Urinary bladder (tissue), 4 donors: ENCODE results near the gene PTCRA. TPM values are rescaled to one million over a fixed set of nuclear protein-coding genes. Genes with fewer than 3 reads are reported as not detected.

ENCODE experiments used
- DNase-seq: peaks from one replicate; pipeline ENCODE4 v3.0.0-alpha.2; 2015; ENCODE audit errors: extremely low spot score
- H3K27ac ChIP-seq: one replicate; pipeline ENCODE4 v1.5.1; 2013; ENCODE audit warnings: low read depth, mild to moderate bottlenecking, moderate library complexity
- H3K36me3 ChIP-seq: one replicate; pipeline ENCODE4 v1.6.1; 2013; ENCODE audit warnings: mild to moderate bottlenecking, moderate library complexity; ENCODE audit not compliant: insufficient read depth
- H3K4me1 ChIP-seq: one replicate; pipeline ENCODE4 v1.6.1; 2013; ENCODE audit warnings: mild to moderate bottlenecking, moderate library complexity; ENCODE audit not compliant: insufficient read depth
- H3K4me3 ChIP-seq: one replicate; pipeline ENCODE4 v1.5.1; 2013; ENCODE audit warnings: low read depth, low read length
- WGBS: extraction: QIAGEN DNeasy Blood & Tissue Kit; methylation state at CpG from one replicate; pipeline ENCODE4 v1.1.7; 2013; 5-methylcytosine and 5-hydroxymethylcytosine counted together
- polyA plus RNA-seq: library from polyadenylated mRNA; stranded (reverse); fragments of 200-250 nt; gene quantifications from one replicate; pipeline ENCODE4 v1.2.3, GENCODE V29; 2013
- total RNA-seq: library from RNA; depleted of rRNA; stranded (reverse); fragments of >200 nt; gene quantifications from one replicate; pipeline ENCODE4 v1.2.3, GENCODE V29; 2014
- donor health status: healthy with polysubstance abuse.
- donor health status: healthy.

PTCRA gene
- total and polyA plus RNA-seq, 2 donors, result not detected

DNA sequence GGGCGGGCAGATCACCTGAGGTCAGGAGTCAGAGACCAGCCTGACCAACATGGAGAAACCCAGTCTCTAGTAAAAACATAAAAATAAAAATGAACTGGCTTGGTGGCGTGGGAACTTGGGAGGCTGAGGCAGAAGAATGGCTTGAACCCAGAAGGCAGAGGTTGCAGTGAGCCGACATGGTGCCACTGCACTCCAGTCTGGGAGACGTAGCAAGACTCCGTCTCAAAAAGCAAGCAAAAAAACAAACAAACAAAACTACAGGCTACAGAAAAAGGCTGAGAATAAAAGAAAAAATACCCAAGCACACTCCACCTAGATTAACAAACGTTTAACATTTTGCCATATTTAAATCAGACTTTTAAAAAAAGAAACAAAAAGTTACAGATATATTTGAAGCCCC lies 5.9 kb downstream of the PTCRA start:
- WGBS, result 77% methylated on average over 6 of the region's 6 CpGs
- H3K4me1 ChIP-seq, result no peaks in the 10 kb centered on the region
- DNase-seq, result no peak
- H3K27ac ChIP-seq, result no peak overlapping the region
- H3K4me3 ChIP-seq, result no peak overlapping the region
- no peaks in the 10 kb centered on the region for H3K36me3 ChIP-seq

DNA sequence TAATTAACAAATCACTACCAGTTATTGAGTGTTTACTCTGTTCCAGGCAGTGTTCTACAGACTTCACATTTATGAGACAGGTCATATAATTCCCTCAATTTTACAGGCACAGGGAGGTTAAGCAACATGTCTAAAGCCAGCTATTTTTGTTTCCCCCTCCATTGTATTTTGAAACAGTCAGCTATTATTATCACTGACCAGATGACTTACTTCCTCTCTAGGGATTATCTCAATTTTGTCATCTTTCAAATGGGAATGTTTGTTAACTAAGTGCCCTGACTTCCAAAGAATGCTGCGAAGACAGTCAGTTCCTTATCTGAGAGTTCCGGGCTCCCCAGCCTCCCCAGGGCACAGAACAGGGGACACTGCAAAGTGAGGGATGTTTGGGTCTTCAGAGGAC lies 7.8 kb downstream of the PTCRA start:
- WGBS, result 61% methylated on average over 2 of the region's 2 CpGs
- H3K27ac ChIP-seq, result no peak overlapping the region
- H3K4me3 ChIP-seq, result no peak overlapping the region
- H3K4me1 ChIP-seq, result no peaks in the 10 kb centered on the region
- H3K36me3 ChIP-seq, result no peaks in the 10 kb centered on the region
- DNase-seq, result no peak

DNA sequence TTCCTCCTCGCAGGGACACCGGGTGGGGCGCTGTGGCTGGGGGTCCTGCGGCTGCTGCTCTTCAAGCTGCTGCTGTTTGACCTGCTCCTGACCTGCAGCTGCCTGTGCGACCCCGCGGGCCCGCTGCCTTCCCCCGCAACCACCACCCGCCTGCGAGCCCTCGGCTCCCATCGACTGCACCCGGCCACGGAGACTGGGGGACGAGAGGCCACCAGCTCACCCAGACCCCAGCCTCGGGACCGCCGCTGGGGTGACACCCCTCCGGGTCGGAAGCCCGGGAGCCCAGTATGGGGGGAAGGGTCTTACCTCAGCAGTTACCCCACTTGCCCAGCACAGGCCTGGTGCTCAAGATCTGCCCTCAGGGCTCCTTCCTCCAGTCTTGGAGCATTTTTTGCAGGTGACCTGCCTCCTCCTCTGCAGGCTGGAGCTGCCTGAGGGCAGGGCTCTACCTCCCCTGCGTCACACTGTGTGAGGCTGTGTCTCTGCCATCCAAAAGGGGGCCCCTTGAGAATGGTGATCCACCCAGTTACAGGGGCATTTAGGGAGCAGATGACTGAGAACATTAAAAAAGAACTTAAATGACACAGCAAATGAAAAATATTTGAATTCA lies 9.5 kb downstream of the PTCRA start:
- DNase-seq, result no peak
- 37% methylated on average over 23 of the region's 23 CpGs for WGBS
- H3K27ac ChIP-seq, result no peak overlapping the region
- H3K4me3 ChIP-seq, result no peak overlapping the region
- no peaks in the 10 kb centered on the region for H3K36me3 ChIP-seq
- no peaks in the 10 kb centered on the region for H3K4me1 ChIP-seq

DNA sequence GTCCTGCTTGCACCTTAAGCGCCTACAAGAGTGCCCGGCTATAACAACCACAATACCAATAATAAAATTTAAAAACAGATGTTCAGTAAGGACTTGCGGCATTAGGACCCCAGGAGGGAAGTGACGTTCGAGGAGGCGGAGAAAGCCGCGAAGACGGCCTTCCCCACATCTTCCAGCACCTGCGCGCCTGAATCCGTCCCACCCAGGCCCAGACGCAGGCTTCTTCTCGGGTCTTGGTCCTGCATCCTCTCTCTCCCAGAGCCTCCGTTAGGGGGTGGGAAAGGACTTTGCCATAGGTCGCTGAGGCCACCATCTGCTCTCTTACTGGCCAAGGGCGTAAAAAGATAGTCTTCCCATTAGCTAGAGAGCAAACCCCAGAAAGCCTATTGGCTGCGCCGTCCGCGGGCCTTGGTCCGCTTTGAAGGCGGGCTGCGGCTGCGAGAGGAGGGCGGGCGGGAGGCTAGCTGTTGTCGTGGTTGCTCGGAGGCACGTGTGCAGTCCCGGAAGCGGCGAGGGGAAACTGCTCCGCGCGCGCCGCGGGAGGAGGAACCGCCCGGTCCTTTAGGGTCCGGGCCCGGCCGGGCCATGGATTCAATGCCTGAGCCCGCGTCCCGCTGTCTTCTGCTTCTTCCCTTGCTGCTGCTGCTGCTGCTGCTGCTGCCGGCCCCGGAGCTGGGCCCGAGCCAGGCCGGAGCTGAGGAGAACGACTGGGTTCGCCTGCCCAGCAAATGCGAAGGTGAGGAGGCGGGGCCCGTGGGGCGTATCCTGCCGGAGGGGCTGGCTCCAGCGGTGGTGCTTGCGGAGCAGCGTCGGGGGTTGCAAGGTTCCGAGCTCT lies 13.3 kb downstream of the PTCRA start, which contains the start of gene CNPY3:
Gene CNPY3, plus strand, starts transcription at position 495 of the 835 bp plus-strand sequence. Its CDS starts 91 bp downstream, at position 586.
- peak within 1 kb of the TSS; percentile 62 for H3K4me3 ChIP-seq
- H3K27ac ChIP-seq, result peak within 1 kb of the TSS; percentile 79
- DNase-seq, result peak; percentile 89
- no peaks in the 10 kb centered on the region for H3K4me1 ChIP-seq
- H3K36me3 ChIP-seq, result no peaks in the 10 kb centered on the region
- WGBS, result under 1% methylated on average over 63 of the region's 63 CpGs

DNA sequence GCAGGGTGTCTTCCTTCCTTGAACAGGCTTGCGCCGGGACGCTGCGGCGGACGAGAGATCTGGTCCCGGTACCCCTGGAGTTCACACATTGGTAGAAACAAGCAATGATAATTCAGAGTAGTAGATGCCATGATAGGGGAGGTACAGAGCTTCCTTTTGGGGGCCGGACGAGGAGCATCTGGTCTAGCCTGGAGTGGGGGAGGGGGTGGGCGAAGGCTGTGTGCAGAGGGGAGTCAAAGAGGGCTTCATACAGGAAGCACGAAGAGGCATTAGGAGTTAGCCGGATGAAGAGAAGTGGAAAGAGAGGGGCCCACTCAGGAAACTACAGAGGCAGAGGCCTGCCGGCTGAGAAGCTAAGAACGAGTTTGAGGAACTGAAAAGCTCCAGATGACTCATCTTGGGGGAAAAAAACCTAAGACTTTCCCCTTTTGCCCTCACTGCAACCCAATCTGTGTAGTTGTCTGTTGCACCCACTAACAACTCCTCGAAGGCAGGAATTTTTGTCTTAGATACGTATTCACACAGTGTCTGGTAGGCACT lies 14.0 kb downstream of the PTCRA start:
- WGBS, result 1% methylated on average over 16 of the region's 16 CpGs
- Histone ChIP-seq H3K27ac (peak overlapping the region; percentile 79), H3K36me3 (no peaks in the 10 kb centered on the region), H3K4me1 (no peaks in the 10 kb centered on the region), H3K4me3 (peak overlapping the region; percentile 62)
- DNase-seq, result peak; percentile 33

DNA sequence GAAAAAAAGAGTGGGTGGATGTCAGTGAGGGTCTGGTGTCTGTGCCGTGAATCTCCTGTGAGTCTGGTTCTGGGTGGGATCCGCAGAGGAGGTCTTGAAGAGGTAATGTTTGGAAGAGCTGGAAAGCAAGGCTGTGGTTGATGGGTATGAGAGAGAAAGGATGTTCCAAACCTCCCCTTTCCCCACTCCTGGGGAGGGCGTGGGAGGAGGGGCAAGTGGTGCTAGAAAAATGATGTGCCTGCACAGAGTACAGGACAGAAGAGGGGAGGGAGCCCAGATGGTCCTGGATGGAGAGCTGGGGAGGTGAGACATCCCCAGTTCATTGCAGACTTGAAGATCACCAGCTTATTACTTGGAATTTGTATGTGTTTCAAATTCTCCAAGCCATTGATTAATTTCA lies 16.6 kb downstream of the PTCRA start:
- 90% methylated on average over 3 of the region's 3 CpGs for WGBS

DNA sequence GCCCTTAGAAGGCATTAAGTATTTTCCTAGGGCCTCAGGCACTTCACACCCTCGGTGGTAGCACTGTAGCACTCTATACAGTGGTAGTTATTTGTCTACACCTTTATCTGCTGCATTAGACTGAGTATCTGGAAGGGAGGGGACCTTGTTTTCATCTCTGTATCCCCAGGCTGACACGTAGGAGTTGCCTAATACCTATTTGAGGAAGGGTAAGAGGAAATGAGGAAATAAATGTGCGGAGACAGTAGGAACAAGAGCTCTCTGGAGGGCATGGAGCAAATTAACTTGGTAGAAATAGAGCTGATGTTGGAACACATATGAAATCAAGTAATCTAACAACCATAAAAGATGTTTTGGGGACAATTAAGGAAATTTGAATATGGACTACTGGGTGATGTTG lies 17.4 kb downstream of the PTCRA start:
- no peak for DNase-seq
- peaks cover 7% of the 10 kb centered on the region for H3K36me3 ChIP-seq
- 68% methylated on average over 3 of the region's 3 CpGs for WGBS
- H3K4me3 ChIP-seq, result no peak overlapping the region
- H3K4me1 ChIP-seq, result no peaks in the 10 kb centered on the region
- no peak overlapping the region for H3K27ac ChIP-seq

More for the DNA sequence above, 16.6 kb downstream of the PTCRA start:
- Histone ChIP-seq H3K4me1 (no peaks in the 10 kb centered on the region), H3K4me3 (no peak overlapping the region), H3K36me3 (peaks cover 7% of the 10 kb centered on the region), H3K27ac (no peak overlapping the region)
- no peak for DNase-seq

DNA sequence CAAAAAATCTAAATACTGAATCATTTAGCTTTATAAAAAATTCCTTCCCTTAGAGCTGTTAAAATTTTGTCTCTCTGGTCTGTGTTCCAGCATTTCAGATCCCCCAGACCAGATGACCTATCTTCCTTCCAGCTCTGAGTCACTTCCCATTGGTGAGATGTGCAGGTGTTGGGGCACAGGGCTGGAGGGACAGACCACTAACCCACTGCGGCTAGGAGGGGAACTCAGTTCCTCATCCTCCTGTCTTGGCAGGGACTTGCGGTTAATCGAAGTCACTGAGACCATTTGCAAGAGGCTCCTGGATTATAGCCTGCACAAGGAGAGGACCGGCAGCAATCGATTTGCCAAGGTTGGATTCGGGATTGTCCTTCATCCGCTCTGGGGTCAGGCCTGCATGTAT lies 19.5 kb downstream of the PTCRA start:
- DNase-seq, result no peak
- 67% methylated on average over 7 of the region's 7 CpGs for WGBS
- H3K4me3 ChIP-seq, result no peak overlapping the region
- H3K27ac ChIP-seq, result no peak overlapping the region
- no peaks in the 10 kb centered on the region for H3K4me1 ChIP-seq
- H3K36me3 ChIP-seq, result peaks cover 7% of the 10 kb centered on the region

DNA sequence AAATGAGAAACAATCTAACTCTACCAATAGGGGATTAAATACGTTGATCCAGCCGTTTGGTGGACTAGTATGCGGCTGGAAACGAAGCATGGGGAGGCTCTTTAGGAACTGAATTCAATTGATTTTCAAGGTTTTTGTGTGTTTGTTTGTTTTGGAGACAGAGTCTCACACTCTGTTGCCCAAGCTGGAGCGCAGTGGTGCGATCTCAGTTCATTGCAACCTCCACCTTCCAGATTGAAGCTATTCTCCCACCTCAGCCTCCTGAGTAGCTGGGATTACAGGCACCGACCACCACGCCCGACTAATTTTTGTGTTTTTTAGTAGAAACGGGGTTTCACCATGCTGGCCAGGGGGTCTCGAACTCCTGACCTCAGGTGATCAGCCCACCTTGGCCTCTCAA lies 20.5 kb downstream of the PTCRA start:
- Histone ChIP-seq H3K4me1 (no peaks in the 10 kb centered on the region), H3K36me3 (peaks cover 7% of the 10 kb centered on the region), H3K4me3 (no peak overlapping the region), H3K27ac (no peak overlapping the region)
- DNase-seq, result no peak
- WGBS, result 92% methylated on average over 11 of the region's 11 CpGs

DNA sequence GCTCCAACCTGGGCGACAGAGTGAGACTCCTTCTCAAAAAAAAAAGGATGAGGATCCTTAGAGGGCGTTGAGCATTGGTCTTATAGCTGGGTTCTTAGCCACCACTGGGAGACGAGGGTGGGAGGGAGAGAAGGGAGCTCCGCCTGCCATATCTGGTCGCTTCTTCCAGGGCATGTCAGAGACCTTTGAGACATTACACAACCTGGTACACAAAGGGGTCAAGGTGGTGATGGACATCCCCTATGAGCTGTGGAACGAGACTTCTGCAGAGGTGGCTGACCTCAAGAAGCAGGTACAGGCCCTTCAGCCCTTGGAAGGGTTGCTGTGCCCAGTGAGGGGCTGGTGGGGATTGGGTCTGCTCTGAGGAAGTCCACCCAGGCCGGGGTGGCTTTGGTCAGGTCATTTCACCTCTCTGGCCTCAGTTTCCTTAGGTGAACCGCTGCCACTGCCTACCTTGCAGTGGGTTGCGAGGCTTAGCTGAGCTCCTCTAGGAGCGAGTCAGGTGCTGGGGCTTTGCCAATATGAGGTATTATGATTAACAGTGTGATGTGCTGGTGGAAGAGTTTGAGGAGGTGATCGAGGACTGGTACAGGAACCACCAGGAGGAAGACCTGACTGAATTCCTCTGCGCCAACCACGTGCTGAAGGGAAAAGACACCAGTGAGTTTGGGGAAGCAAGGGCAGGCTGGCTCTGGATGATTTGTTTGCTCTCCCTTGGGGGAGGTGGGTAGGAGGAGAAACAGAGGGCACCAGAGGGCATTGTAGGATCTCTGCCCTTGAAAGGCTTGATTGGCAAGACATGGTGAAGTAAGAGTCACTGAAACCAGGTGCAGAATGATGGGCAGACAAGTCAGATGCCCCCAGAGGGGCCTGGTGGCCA lies 21.9 kb downstream of the PTCRA start:
- DNase-seq, result no peak
- H3K4me3 ChIP-seq, result no peak overlapping the region
- peaks cover 7% of the 10 kb centered on the region for H3K36me3 ChIP-seq
- H3K27ac ChIP-seq, result no peak overlapping the region
- 92% methylated on average over 13 of the region's 13 CpGs for WGBS
- no peaks in the 10 kb centered on the region for H3K4me1 ChIP-seq

DNA sequence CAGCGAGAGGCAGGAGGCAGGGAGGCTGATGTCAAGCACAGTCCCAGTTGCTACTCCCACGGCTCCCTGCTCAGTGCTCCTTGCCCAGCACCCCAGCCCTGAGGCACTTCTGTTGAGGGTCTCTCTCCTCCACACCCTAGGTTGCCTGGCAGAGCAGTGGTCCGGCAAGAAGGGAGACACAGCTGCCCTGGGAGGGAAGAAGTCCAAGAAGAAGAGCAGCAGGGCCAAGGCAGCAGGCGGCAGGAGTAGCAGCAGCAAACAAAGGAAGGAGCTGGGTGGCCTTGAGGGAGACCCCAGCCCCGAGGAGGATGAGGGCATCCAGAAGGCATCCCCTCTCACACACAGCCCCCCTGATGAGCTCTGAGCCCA lies 22.6 kb downstream of the PTCRA start:
- DNase-seq, result no peak
- Histone ChIP-seq H3K36me3 (peaks cover 7% of the 10 kb centered on the region), H3K4me3 (no peak overlapping the region), H3K4me1 (no peaks in the 10 kb centered on the region), H3K27ac (no peak overlapping the region)
- 85% methylated on average over 5 of the region's 5 CpGs for WGBS

DNA sequence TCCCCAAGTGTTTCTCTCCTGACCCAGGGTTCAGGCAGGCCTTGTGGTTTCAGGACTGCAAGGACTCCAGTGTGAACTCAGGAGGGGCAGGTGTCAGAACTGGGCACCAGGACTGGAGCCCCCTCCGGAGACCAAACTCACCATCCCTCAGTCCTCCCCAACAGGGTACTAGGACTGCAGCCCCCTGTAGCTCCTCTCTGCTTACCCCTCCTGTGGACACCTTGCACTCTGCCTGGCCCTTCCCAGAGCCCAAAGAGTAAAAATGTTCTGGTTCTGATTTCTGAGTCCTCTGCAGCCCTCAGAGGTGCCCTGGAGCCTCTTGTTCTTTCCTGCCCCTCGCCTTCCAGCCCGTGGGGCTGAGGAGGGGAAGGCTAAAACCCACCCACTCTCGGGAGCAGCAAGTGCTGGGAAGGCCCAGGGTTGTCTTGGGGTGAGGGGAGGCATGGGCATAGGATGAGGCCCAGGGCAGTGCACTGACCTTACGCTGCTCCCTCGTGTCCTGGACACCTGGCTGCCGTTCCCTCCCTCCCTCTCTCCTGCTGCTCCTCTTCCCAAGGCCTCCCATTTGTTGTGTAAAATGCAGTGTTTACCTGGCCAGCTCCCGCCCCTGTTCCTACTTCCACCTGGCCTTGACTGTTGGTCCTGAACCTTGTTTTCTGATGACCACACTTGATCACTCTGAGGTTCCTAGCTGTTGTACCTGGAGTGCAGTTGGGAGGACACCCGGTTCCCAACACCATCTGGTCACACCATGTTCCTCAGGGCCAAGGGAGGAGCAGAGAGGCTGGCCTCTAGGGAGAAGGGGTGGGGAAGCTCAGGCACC lies 23.3 kb downstream of the PTCRA start:
- Histone ChIP-seq H3K4me3 (no peak overlapping the region), H3K36me3 (peaks cover 7% of the 10 kb centered on the region), H3K27ac (no peak overlapping the region), H3K4me1 (no peaks in the 10 kb centered on the region)
- whole genome bisulfite sequencing, result 84% methylated on average over 9 of the region's 9 CpGs
- DNase-seq, result no peak

DNA sequence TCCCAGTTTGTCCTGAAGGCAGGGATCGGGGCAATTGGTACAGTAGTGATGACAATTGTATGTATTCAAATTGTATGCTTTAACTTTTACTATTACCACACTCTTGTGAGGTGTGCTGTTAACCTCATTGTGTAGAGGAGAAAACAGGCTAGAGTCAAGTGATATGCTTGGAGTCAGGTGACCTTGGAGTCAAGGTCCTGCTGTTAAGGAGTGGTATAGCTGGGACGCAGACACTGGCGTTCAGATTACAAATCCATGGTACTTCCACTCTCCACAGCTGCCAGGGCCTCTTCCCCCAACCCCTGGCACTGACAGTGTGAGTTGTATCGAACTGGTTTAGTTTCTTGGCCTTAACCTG lies 23.9 kb downstream of the PTCRA start:
- no peak overlapping the region for H3K4me3 ChIP-seq
- no peak overlapping the region for H3K27ac ChIP-seq
- no peaks in the 10 kb centered on the region for H3K4me1 ChIP-seq
- DNase-seq, result no peak
- WGBS, result 76% methylated on average over 4 of the region's 4 CpGs
- peaks cover 7% of the 10 kb centered on the region for H3K36me3 ChIP-seq
